ENCODE results near the gene WNT9B. TPM values are rescaled to one million over a fixed set of nuclear protein-coding genes. Genes with fewer than 3 reads are reported as not detected.
A peak's percentile ranks its signal among the peaks of the same experiment; 100 is the strongest.

WNT9B gene
- total and polyA plus RNA-seq, 2 of the 13 experiments (the other 11 are each of a cell fraction or from before 2014, with no cell fraction given), result not detected

DNA sequence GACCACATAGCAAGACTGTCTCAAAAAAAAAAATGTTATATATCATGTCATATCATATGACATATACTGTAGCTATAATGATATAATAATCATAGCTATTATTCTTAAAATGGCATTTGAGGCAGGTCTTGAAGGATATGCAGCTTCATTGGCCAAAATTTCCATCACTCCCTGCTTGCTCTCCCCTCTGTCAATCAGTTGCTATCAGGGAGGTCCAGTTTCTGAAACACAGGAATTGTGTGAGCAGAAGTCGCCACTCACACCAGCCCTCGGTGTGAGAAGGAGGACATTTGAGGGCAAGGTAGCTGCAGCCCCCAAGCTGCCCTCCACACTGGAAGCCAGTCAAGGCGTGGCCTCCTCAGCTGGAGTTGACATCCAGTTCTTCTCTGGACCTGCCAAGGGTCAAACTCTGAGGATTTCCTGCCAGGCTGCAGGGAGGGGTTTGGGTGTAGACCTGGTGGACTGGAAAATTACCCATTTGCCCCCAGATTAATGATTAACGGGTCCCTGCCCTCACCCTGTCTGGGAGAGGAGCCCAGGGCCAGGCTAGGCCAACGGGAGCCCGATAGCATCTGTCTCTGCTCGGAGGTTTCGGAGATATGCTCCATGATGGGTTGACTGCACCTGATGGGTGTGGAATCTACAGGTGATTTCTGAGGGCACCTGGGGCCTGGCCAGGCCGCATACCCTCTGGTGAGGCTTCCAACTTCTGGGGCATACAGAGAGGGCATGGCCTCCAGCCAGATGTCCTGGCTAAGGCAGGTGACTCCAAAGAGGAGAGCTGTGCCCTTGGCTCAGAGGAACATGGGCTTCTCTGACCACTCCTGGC lies 18.8 kb downstream of the WNT9B start (continued):
- TF ChIP-seq SMARCE1 (IDR thresholded peaks at IDR 0.05; ENCODE audit: borderline replicate concordance) (no peak), PHB2 (IDR thresholded peaks at IDR 0.05; ENCODE audit: partially characterized antibody) (no peak), ERF (CRISPR knock-in tag; IDR thresholded peaks at IDR 0.05) (peak; percentile 26; the same call in 1 of the 2 replicates), REL (CRISPR knock-in tag; conservative IDR thresholded peaks at IDR 0.05) (no peak), ZNF225 (CRISPR knock-in tag; IDR thresholded peaks at IDR 0.05) (0 out of 2 replicates have a peak, but pooled peaks have one; percentile 60), ZNF431 (CRISPR knock-in tag; IDR thresholded peaks at IDR 0.05; ENCODE audit: borderline replicate concordance, low read depth) (no peak), ZNF30 (CRISPR knock-in tag; IDR thresholded peaks at IDR 0.05) (no peak), NR2C2 (CRISPR knock-in tag; IDR thresholded peaks at IDR 0.05; ENCODE audit: borderline replicate concordance) (peak; percentile 50; the same call in 1 of the 2 replicates), MTA1 (CRISPR knock-in tag; IDR thresholded peaks at IDR 0.05; ENCODE audit: borderline replicate concordance) (no peak), KDM5A (IDR thresholded peaks at IDR 0.05; ENCODE audit: borderline replicate concordance, low read length) (no peak), JUNB (CRISPR knock-in tag; IDR thresholded peaks at IDR 0.05; ENCODE audit: borderline replicate concordance) (no peak), NFATC3 (CRISPR knock-in tag; IDR thresholded peaks at IDR 0.05) (no peak), SRSF4 (IDR thresholded peaks at IDR 0.05; ENCODE audit: low read depth, low read length, poor library complexity, severe bottlenecking) (no peak), AGO1 (IDR thresholded peaks at IDR 0.05; ENCODE audit: low read depth, low read length, poor library complexity, severe bottlenecking) (no peak)
- TF ChIP-seq, protein P1, sequence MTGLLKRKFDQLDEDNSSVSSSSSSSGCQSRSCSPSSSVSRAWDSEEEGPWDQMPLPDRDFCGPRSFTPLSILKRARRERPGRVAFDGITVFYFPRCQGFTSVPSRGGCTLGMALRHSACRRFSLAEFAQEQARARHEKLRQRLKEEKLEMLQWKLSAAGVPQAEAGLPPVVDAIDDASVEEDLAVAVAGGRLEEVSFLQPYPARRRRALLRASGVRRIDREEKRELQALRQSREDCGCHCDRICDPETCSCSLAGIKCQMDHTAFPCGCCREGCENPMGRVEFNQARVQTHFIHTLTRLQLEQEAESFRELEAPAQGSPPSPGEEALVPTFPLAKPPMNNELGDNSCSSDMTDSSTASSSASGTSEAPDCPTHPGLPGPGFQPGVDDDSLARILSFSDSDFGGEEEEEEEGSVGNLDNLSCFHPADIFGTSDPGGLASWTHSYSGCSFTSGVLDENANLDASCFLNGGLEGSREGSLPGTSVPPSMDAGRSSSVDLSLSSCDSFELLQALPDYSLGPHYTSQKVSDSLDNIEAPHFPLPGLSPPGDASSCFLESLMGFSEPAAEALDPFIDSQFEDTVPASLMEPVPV (CRISPR knock-in tag; IDR thresholded peaks at IDR 0.05), result no peak
- TF ChIP-seq, protein P2, sequence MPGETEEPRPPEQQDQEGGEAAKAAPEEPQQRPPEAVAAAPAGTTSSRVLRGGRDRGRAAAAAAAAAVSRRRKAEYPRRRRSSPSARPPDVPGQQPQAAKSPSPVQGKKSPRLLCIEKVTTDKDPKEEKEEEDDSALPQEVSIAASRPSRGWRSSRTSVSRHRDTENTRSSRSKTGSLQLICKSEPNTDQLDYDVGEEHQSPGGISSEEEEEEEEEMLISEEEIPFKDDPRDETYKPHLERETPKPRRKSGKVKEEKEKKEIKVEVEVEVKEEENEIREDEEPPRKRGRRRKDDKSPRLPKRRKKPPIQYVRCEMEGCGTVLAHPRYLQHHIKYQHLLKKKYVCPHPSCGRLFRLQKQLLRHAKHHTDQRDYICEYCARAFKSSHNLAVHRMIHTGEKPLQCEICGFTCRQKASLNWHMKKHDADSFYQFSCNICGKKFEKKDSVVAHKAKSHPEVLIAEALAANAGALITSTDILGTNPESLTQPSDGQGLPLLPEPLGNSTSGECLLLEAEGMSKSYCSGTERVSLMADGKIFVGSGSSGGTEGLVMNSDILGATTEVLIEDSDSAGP (CRISPR knock-in tag; IDR thresholded peaks at IDR 0.05; ENCODE audit: borderline replicate concordance), result peak; percentile 62; the same call in 1 of the 2 replicates
- TF ChIP-seq, protein P3, sequence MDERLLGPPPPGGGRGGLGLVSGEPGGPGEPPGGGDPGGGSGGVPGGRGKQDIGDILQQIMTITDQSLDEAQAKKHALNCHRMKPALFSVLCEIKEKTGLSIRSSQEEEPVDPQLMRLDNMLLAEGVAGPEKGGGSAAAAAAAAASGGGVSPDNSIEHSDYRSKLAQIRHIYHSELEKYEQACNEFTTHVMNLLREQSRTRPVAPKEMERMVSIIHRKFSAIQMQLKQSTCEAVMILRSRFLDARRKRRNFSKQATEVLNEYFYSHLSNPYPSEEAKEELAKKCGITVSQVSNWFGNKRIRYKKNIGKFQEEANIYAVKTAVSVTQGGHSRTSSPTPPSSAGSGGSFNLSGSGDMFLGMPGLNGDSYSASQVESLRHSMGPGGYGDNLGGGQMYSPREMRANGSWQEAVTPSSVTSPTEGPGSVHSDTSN (CRISPR knock-in tag; IDR thresholded peaks at IDR 0.05), result peak; percentile 67; the same call in 1 of the 2 replicates
- TF ChIP-seq, protein P4, sequence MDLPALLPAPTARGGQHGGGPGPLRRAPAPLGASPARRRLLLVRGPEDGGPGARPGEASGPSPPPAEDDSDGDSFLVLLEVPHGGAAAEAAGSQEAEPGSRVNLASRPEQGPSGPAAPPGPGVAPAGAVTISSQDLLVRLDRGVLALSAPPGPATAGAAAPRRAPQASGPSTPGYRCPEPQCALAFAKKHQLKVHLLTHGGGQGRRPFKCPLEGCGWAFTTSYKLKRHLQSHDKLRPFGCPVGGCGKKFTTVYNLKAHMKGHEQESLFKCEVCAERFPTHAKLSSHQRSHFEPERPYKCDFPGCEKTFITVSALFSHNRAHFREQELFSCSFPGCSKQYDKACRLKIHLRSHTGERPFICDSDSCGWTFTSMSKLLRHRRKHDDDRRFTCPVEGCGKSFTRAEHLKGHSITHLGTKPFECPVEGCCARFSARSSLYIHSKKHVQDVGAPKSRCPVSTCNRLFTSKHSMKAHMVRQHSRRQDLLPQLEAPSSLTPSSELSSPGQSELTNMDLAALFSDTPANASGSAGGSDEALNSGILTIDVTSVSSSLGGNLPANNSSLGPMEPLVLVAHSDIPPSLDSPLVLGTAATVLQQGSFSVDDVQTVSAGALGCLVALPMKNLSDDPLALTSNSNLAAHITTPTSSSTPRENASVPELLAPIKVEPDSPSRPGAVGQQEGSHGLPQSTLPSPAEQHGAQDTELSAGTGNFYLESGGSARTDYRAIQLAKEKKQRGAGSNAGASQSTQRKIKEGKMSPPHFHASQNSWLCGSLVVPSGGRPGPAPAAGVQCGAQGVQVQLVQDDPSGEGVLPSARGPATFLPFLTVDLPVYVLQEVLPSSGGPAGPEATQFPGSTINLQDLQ (CRISPR knock-in tag; IDR thresholded peaks at IDR 0.05), result no peak
- TF ChIP-seq, protein P5, sequence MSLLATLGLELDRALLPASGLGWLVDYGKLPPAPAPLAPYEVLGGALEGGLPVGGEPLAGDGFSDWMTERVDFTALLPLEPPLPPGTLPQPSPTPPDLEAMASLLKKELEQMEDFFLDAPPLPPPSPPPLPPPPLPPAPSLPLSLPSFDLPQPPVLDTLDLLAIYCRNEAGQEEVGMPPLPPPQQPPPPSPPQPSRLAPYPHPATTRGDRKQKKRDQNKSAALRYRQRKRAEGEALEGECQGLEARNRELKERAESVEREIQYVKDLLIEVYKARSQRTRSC (CRISPR knock-in tag; IDR thresholded peaks at IDR 0.05; ENCODE audit: low read depth), result no peak
